Measurements from ENCODE around the gene PLCE1.

PLCE1 gene

DNA sequence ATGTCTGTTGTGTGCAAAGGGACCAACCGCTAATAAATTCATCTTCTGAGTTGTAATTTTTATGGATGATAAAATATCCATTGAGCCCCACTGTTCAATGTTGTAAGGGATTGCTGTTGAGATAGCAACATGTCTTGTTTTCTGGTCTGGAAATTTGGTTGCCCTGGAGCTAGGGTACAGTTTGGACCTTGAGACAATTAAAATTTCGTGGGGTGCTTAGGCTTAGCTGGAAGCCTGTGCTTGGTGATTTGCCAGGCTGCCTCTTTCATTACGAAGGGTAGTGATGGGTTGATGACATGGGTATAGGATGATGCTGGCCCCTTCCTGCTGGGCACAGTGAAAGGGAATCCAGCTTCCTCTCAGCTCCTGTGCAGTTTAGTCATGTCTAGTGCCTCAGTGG lies 43.6 kb downstream of the PLCE1 start:
- TF ChIP-seq Cebpa-rat (IDR thresholded peaks at IDR 0.05): no peak
- no peaks in the 10 kb centered on the region for H3K9me3 ChIP-seq
- no peaks in the 10 kb centered on the region for H4K20me1 ChIP-seq
- no peak overlapping the region for H3K27ac ChIP-seq
- H3K4me3 ChIP-seq: no peak overlapping the region
- no peaks in the 10 kb centered on the region for H3K36me3 ChIP-seq
- no peak overlapping the region for H3K4me2 ChIP-seq
- no peaks in the 10 kb centered on the region for H3K27me3 ChIP-seq
- no peaks in the 10 kb centered on the region for H3K4me1 ChIP-seq
- H3K9ac ChIP-seq: no peak overlapping the region

DNA sequence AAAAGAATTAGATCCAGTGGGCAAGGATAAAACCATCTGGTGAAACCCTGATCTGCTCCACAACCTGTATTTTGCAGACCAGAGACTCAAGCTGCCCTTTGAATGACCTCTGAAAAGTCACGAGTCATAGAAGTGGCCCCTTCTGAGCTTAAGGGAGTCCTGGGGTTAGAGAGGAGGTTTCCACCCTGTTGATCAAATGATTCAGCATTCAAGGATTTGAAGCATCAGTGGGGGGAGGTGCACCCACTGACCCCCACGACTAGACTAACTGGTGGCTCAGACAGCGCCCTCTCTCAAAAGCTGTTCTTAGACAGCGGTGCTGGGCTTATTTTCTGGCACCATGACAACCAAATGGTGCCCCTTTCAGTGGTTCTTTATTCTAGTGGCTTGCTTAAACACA lies 44.3 kb downstream of the PLCE1 start:
- H3K9me3 ChIP-seq: no peaks in the 10 kb centered on the region
- no peaks in the 10 kb centered on the region for H3K27me3 ChIP-seq
- H4K20me1 ChIP-seq: no peaks in the 10 kb centered on the region
- H3K36me3 ChIP-seq: no peaks in the 10 kb centered on the region
- H3K9ac ChIP-seq: no peak overlapping the region
- H3K4me2 ChIP-seq: no peak overlapping the region
- TF ChIP-seq Cebpa-rat (IDR thresholded peaks at IDR 0.05): no peak
- H3K4me3 ChIP-seq: no peak overlapping the region
- no peaks in the 10 kb centered on the region for H3K4me1 ChIP-seq
- H3K27ac ChIP-seq: no peak overlapping the region

DNA sequence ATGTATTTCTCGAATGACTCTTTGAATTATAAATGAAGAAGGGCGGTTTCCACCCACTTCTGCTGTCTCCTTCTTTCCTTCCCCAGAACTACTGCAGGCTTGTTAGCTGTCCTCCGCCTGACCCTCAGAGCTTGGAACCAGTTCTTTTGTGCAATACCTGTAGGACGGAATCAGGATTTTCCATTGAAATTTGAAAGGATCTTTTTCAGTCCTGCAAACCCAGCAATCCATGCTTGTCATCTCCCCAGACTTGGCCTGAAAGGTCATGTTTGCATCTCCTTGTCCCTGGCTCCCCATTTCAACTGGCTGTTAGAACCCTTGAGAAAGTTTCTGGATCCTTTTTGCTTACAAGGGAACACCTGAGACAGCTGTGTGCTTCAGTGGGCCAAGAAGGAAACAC lies 47.5 kb downstream of the PLCE1 start:
- no peaks in the 10 kb centered on the region for H3K27me3 ChIP-seq
- H3K4me2 ChIP-seq: no peak overlapping the region
- H4K20me1 ChIP-seq: no peaks in the 10 kb centered on the region
- H3K36me3 ChIP-seq: no peaks in the 10 kb centered on the region
- H3K9ac ChIP-seq: no peak overlapping the region
- H3K27ac ChIP-seq: no peak overlapping the region
- H3K4me1 ChIP-seq: no peaks in the 10 kb centered on the region
- no peak for TF ChIP-seq Cebpa-rat (IDR thresholded peaks at IDR 0.05)
- H3K9me3 ChIP-seq: no peaks in the 10 kb centered on the region
- H3K4me3 ChIP-seq: no peak overlapping the region

DNA sequence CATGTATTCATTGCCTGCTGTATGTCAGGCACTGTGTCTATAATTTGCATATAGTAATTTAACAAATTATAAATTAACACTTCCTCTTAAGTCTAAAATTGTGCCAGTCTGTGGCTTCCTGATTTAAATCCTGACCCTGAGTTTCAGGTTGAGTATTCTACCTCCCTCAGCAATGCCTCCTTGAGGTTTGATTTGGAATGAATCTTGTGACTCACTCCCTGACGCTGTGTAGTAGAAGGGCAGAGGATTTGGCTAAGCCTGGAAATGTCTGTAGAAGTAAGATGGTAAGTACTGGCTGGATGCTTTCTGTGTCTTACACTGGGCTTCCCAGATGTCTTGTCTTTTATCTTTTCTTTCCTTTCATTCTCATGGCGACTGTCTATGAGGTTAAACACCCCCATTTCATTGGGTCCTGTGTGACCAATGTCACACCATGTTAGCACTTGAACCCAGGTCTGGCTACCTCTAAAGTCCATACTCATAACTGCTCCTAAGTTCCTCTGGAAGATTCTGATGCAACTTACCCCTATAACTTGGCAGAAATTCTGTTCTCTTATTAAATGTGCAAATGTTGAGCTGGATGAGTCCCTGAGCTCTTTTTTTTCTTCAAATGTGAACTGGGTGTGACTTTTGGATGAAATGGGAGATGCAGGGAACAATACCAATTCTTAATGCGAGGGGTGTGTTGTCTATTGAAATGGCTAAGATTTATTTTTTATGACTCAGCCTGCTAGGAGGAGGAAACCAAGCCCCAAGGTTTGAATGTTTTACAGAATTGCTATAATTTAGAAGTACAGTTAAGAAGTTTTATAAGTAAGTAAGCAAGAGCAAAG lies 48.5 kb downstream of the PLCE1 start:
- Histone ChIP-seq H3K4me3 (no peak overlapping the region), H3K9ac (no peak overlapping the region), H3K4me2 (no peak overlapping the region), H4K20me1 (no peaks in the 10 kb centered on the region), H3K27ac (no peak overlapping the region), H3K4me1 (no peaks in the 10 kb centered on the region), H3K36me3 (no peaks in the 10 kb centered on the region), H3K9me3 (no peaks in the 10 kb centered on the region), H3K27me3 (no peaks in the 10 kb centered on the region)
- TF ChIP-seq Cebpa-rat (IDR thresholded peaks at IDR 0.05): no peak

DNA sequence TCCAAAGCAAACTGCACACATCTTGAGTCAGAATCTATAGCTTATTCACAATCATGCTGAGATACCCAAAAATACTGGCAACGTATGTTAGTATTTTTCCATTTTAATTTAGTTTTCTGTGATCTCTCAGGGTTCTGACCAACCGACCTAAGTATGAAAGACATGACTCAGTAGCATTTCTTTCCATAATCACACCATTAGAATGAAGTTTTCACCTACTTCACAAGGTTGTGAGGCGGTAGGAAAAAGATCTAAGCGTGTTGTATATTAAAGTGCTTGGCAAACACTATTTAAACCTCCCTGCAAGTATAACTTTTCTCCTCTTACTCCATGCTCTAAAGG lies 49.1 kb downstream of the PLCE1 start:
- TF ChIP-seq Cebpa-rat (IDR thresholded peaks at IDR 0.05): no peak
- H3K4me2 ChIP-seq: no peak overlapping the region
- H3K9me3 ChIP-seq: no peaks in the 10 kb centered on the region
- H3K4me3 ChIP-seq: no peak overlapping the region
- no peaks in the 10 kb centered on the region for H3K4me1 ChIP-seq
- H4K20me1 ChIP-seq: no peaks in the 10 kb centered on the region
- H3K36me3 ChIP-seq: no peaks in the 10 kb centered on the region
- no peak overlapping the region for H3K27ac ChIP-seq
- H3K27me3 ChIP-seq: no peaks in the 10 kb centered on the region
- no peak overlapping the region for H3K9ac ChIP-seq

Measured in BLaER1 (cell line).